ENCODE data around the gene B3GNT9. TPM values are rescaled to one million over a fixed set of nuclear protein-coding genes. Genes with fewer than 3 reads are reported as not detected.
A peak's percentile ranks its signal among the peaks of the same experiment; 100 is the strongest.

B3GNT9 gene
- total RNA-seq, 1 donor from 2014 or later = 44.1 TPM

DNA sequence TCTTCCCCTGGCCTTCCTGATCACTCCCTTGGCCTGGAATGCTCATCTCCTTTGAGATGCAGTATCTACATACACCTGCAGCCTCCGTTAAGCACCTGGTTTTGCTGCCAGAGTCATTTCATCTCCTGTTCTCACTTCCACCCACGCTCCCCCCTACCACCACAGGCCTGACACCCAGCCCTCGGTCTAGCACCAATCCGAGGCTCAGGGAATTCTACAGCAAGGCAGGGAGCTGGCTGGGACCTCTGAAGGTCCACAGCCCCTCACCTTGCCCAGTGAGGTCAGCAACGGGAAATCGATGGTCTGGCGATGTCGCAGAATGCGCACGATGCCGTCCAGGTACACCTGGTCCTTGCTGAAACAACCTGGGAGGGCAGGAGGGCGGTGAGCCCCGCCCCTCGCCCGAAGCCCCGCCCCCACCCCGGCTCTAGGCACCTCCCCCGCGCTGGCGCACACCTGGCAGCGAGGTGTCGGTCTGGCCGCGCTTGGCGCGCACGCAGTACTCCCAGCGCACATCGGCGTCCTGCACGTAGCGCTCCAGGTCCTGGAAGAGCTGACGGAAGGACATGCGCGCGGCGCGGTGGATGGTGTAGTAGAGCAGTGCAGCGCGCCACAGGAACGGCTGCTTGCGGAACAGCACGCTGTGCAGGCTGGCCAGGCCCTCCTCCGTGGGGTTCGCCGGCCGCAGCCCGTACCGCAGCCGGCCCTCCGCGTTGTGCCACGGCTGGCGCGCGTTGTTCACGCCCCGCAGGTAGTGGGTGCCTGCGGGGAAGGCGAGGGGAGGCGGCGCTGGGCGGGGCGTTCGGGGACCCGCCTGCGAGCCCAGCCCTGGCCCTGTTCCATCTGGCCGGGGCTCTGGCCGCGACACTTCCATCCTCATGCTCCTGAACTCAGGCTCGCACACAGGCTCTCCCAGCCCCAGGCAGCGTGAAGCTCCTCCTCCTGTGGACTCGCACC lies 27.2 kb upstream of the B3GNT9 start:
- no peak overlapping the region for H3K27ac Mint-ChIP-seq (ENCODE audit: unreplicated experiment)
- no peak overlapping the region for H3K4me3 Mint-ChIP-seq (ENCODE audit: unreplicated experiment)

DNA sequence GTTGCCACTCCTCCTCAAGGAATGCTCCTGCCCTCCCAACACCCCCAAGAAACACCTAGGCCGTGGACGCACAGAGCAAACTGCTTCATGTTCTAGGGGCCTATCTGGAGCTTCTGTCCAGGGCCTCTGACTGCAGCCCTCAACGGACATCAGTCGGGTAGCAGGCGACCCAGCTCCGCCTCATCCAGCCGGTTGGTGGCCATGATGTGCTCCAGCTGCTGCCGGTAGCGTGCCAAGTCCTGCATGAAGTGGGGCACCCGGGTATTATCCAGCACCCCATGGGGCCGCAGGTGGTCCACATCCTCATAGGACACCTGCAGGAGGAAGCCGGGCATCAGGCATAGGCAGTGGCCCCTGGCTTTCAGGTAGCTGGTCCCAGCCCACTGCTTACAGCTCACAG lies 25.9 kb upstream of the B3GNT9 start:
- TF ChIP-seq, protein P1, sequence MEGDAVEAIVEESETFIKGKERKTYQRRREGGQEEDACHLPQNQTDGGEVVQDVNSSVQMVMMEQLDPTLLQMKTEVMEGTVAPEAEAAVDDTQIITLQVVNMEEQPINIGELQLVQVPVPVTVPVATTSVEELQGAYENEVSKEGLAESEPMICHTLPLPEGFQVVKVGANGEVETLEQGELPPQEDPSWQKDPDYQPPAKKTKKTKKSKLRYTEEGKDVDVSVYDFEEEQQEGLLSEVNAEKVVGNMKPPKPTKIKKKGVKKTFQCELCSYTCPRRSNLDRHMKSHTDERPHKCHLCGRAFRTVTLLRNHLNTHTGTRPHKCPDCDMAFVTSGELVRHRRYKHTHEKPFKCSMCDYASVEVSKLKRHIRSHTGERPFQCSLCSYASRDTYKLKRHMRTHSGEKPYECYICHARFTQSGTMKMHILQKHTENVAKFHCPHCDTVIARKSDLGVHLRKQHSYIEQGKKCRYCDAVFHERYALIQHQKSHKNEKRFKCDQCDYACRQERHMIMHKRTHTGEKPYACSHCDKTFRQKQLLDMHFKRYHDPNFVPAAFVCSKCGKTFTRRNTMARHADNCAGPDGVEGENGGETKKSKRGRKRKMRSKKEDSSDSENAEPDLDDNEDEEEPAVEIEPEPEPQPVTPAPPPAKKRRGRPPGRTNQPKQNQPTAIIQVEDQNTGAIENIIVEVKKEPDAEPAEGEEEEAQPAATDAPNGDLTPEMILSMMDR (IDR thresholded peaks at IDR 0.05) = no peak
- no peaks in the 10 kb centered on the region for H3K27me3 Mint-ChIP-seq (ENCODE audit: unreplicated experiment)
- DNase-seq (ENCODE audit: extremely low spot score, unreplicated experiment) = no peak
- peaks cover 22% of the 10 kb centered on the region for H3K4me1 Mint-ChIP-seq (ENCODE audit: unreplicated experiment)
- H3K9me3 Mint-ChIP-seq (ENCODE audit: unreplicated experiment) = no peaks in the 10 kb centered on the region
- H3K36me3 Mint-ChIP-seq (ENCODE audit: unreplicated experiment) = no peaks in the 10 kb centered on the region
- H3K4me3 Mint-ChIP-seq (ENCODE audit: unreplicated experiment) = no peak overlapping the region
- H3K27ac Mint-ChIP-seq (ENCODE audit: unreplicated experiment) = no peak overlapping the region

More for the DNA sequence above, 27.2 kb upstream of the B3GNT9 start:
- DNase-seq (ENCODE audit: extremely low spot score, unreplicated experiment) = no peak
- no peaks in the 10 kb centered on the region for H3K9me3 Mint-ChIP-seq (ENCODE audit: unreplicated experiment)
- peaks cover 15% of the 10 kb centered on the region for H3K4me1 Mint-ChIP-seq (ENCODE audit: unreplicated experiment)
- no peaks in the 10 kb centered on the region for H3K27me3 Mint-ChIP-seq (ENCODE audit: unreplicated experiment)
- TF ChIP-seq, protein P1 (IDR thresholded peaks at IDR 0.05) = no peak
- no peaks in the 10 kb centered on the region for H3K36me3 Mint-ChIP-seq (ENCODE audit: unreplicated experiment)

DNA sequence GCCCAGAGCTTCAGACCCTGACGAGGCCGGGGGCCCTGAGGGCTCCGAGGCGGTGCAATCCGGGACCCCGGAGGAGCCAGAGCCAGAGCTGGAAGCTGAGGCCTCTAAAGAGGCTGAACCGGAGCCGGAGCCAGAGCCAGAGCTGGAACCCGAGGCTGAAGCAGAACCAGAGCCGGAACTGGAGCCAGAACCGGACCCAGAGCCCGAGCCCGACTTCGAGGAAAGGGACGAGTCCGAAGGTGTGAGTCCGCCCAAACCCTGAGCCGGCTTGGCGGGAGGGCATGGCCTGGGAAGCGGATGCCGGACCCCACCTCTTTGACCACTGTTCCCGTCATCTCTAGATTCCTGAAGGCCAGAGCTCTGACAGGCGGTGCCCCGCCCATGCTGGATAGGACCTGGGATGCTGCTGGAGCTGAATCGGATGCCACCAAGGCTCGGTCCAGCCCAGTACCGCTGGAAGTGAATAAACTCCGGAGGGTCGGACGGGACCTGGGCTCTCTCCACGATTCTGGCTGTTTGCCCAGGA lies 24.0 kb upstream of the B3GNT9 start:
- DNase-seq (ENCODE audit: extremely low spot score, unreplicated experiment) = no peak
- Mint-ChIP-seq H3K27ac (ENCODE audit: unreplicated experiment) (no peak overlapping the region), H3K4me3 (ENCODE audit: unreplicated experiment) (peak overlapping the region; percentile 86), H3K9me3 (ENCODE audit: unreplicated experiment) (no peaks in the 10 kb centered on the region), H3K27me3 (ENCODE audit: unreplicated experiment) (no peaks in the 10 kb centered on the region), H3K4me1 (ENCODE audit: unreplicated experiment) (peaks cover 36% of the 10 kb centered on the region), H3K36me3 (ENCODE audit: unreplicated experiment) (no peaks in the 10 kb centered on the region)
- TF ChIP-seq, protein P1 (IDR thresholded peaks at IDR 0.05) = no peak

DNA sequence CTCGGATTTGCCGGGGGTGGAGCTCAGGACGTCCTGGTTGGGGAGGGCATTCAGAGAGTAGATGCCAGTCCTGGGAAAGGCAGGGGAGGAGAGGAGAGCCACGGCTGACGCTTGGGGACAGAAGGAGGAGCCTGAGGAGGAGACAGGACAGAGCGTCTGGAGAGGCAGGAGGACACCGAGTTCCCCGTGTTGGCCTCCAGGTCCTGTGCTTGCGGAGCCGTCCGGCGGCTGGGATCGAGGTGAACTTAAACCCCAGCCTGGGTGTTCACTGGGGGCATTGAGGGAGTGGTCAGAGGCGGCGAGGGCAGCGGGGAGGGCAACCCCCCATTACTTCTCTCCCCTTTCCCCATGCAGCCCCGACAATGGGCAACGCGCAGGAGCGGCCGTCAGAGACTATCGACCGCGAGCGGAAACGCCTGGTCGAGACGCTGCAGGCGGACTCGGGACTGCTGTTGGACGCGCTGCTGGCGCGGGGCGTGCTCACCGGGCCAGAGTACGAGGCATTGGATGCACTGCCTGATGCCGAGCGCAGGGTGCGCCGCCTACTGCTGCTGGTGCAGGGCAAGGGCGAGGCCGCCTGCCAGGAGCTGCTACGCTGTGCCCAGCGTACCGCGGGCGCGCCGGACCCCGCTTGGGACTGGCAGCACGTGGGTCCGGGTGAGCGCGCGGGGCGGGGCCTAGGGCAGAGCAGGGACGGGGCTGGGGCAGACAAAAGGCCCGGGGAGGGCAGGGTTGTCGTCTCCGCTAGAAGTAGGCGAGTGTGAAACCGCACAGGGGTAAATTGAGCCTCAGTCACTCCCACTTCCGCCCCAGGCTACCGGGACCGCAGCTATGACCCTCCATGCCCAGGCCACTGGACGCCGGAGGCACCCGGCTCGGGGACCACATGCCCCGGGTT lies 23.3 kb upstream of the B3GNT9 start:
- H3K27ac Mint-ChIP-seq (ENCODE audit: unreplicated experiment) = peak overlapping the region; percentile 94
- H3K27me3 Mint-ChIP-seq (ENCODE audit: unreplicated experiment) = no peaks in the 10 kb centered on the region
- no peaks in the 10 kb centered on the region for H3K36me3 Mint-ChIP-seq (ENCODE audit: unreplicated experiment)
- H3K4me1 Mint-ChIP-seq (ENCODE audit: unreplicated experiment) = peaks cover 39% of the 10 kb centered on the region
- H3K9me3 Mint-ChIP-seq (ENCODE audit: unreplicated experiment) = no peaks in the 10 kb centered on the region
- H3K4me3 Mint-ChIP-seq (ENCODE audit: unreplicated experiment) = peak overlapping the region; percentile 86
- DNase-seq (ENCODE audit: extremely low spot score, unreplicated experiment) = peak; percentile 94
- TF ChIP-seq, protein P1 (IDR thresholded peaks at IDR 0.05) = peak; percentile 44
